DND-41 (cell line): ENCODE data around the gene PPIF.

Source experiments
- ATAC-seq: fragments of 200-7000 bp; cut with Tn5 transposase; 3 replicates; pipeline ENCODE4 v1.9.1; 2021; ENCODE audit warnings: low read depth; ENCODE audit not compliant: insufficient read depth
- DNase-seq: peaks from one replicate; pipeline ENCODE4 v3.0.0-alpha.2; 2020
- H2AFZ ChIP-seq: 2 replicates; pipeline ENCODE4 v1.6.0; 2012; ENCODE audit warnings: low read depth, low read length
- H3K27ac ChIP-seq: 2 replicates; pipeline ENCODE4 v1.5.1; 2012; ENCODE audit warnings: low read length, inconsistent platforms
- H3K27me3 ChIP-seq: fragments of 200-600 bp; sonication (generic); 2 replicates; pipeline ENCODE4 v1.6.0; 2012; ENCODE audit warnings: low read length, mild to moderate bottlenecking, inconsistent platforms; ENCODE audit not compliant: insufficient read depth, poor library complexity
- H3K36me3 ChIP-seq: 2 replicates; pipeline ENCODE4 v1.5.1; 2012; ENCODE audit warnings: low read length, inconsistent platforms; ENCODE audit not compliant: insufficient read depth
- H3K4me1 ChIP-seq: 2 replicates; pipeline ENCODE4 v1.5.1; 2012; ENCODE audit warnings: mild to moderate bottlenecking, low read length; ENCODE audit not compliant: insufficient read depth
- H3K4me2 ChIP-seq: 2 replicates; pipeline ENCODE4 v1.6.0; 2012; ENCODE audit warnings: mild to moderate bottlenecking, moderate library complexity, low read length, inconsistent platforms; ENCODE audit not compliant: insufficient read depth
- H3K4me3 ChIP-seq, 2 experiments: fragments of 200-600 bp in 1 of 2; shearing (Covaris generic) in 1 of 2; 2 replicates each; pipeline ENCODE4 v1.5.1; 2012 to 2016; ENCODE audit warnings: inconsistent platforms in 2 of 2, low read length in 2 of 2, mild to moderate bottlenecking in 2 of 2, low read depth in 1 of 2, moderate library complexity in 1 of 2
- H3K79me2 ChIP-seq: 2 replicates; pipeline ENCODE4 v1.6.0; 2012; ENCODE audit warnings: low read length, inconsistent platforms; ENCODE audit not compliant: insufficient read depth
- H3K9ac ChIP-seq: 2 replicates; pipeline ENCODE4 v1.6.0; 2012; ENCODE audit warnings: low read depth, mild to moderate bottlenecking, inconsistent platforms, low read length, moderate library complexity
- H3K9me3 ChIP-seq: 2 replicates; pipeline ENCODE4 v1.5.1; 2012; ENCODE audit warnings: low read length, moderate library complexity, mild to moderate bottlenecking, inconsistent platforms; ENCODE audit not compliant: insufficient read depth, severe bottlenecking
- H4K20me1 ChIP-seq: 2 replicates; pipeline ENCODE4 v1.6.0; 2012; ENCODE audit warnings: low read length; ENCODE audit not compliant: insufficient read depth
- EZH2 ChIP-seq: IDR thresholded peaks from 3 replicates; pipeline ENCODE4 v1.6.1; 2012; ENCODE audit warnings: borderline replicate concordance, low read depth, mild to moderate bottlenecking, moderate library complexity, low read length, inconsistent platforms; ENCODE audit not compliant: severe bottlenecking
- TF ChIP-seq, protein P1 (sequence below): IDR thresholded peaks from 2 replicates; pipeline ENCODE4 v1.5.1; 2012; ENCODE audit warnings: borderline replicate concordance, low read length, moderate library complexity, mild to moderate bottlenecking; ENCODE audit not compliant: poor library complexity, severe bottlenecking; ENCODE audit errors: extremely low read depth

PPIF gene

DNA sequence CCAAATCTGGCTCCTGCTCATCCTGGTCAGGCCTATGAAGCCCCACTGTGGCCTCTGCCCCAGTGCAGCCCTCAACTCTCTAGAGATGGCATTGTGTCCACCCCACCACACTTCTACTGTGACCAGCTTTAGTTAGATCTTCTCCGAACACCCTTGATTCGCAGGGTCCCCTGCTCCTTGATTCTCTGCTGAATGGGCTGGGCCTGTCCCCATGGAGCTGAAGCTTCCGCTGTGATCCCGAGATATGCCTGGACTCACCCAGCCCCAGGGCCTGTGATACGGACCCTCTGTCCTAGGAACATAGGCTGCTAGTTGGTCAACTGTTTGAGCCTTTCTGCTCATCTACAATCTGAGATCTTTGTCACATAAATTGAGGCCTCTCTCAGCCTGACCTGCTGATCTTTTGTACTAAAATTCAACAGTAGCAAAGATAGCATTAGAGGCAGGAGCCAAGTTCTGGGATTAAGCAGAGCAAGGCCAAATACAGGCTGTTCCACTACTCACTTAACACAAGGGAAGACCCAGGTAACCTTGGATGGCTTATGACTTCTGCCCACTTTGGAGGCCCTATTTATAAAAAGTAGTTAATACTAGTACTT lies 6.5 kb upstream of the PPIF start:
- Histone ChIP-seq H3K4me2 (no peak overlapping the region), H4K20me1 (peaks cover 16% of the 10 kb centered on the region), H2AFZ (no peak overlapping the region), H3K4me1 (no peaks in the 10 kb centered on the region), H3K27ac (no peak overlapping the region), H3K36me3 (no peaks in the 10 kb centered on the region), H3K9me3 (no peaks in the 10 kb centered on the region), H3K79me2 (no peaks in the 10 kb centered on the region), H3K4me3 (no peak overlapping the region), H3K27me3 (no peaks in the 10 kb centered on the region), H3K9ac (no peak overlapping the region)
- no peak for ATAC-seq
- no peak for DNase-seq
- TF ChIP-seq EZH2: no peak
- TF ChIP-seq, protein P1, sequence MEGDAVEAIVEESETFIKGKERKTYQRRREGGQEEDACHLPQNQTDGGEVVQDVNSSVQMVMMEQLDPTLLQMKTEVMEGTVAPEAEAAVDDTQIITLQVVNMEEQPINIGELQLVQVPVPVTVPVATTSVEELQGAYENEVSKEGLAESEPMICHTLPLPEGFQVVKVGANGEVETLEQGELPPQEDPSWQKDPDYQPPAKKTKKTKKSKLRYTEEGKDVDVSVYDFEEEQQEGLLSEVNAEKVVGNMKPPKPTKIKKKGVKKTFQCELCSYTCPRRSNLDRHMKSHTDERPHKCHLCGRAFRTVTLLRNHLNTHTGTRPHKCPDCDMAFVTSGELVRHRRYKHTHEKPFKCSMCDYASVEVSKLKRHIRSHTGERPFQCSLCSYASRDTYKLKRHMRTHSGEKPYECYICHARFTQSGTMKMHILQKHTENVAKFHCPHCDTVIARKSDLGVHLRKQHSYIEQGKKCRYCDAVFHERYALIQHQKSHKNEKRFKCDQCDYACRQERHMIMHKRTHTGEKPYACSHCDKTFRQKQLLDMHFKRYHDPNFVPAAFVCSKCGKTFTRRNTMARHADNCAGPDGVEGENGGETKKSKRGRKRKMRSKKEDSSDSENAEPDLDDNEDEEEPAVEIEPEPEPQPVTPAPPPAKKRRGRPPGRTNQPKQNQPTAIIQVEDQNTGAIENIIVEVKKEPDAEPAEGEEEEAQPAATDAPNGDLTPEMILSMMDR: no peak

DNA sequence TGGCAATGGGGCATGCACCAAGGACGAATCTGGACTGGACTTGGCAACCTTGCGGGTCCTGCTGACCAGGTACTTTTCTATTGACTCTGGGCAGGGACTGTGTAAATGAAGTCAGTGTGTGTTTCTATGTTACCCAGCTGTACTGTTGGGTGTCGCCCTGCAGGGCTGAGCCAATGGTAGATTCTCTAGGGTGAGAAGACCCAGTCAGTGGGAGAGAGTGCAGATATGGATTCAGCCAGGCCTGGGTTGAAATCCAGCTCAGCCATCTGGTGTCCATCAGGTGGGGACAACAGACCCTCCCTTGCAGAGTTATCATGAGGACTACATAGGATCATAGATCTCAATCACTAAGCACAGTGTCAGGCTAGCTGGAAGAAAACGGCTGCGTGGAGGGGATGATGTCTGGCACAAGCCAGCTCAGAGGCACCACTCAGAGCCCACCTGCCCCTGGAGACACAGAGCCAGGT lies 4.9 kb upstream of the PPIF start:
- Histone ChIP-seq H3K27ac (no peak overlapping the region), H3K9ac (no peak overlapping the region), H3K4me3 (no peak overlapping the region), H4K20me1 (peaks cover 20% of the 10 kb centered on the region), H2AFZ (no peak overlapping the region), H3K9me3 (no peaks in the 10 kb centered on the region), H3K4me2 (no peak overlapping the region), H3K36me3 (no peaks in the 10 kb centered on the region), H3K4me1 (peaks cover 7% of the 10 kb centered on the region), H3K27me3 (no peaks in the 10 kb centered on the region), H3K79me2 (peaks cover under 1% of the 10 kb centered on the region; the same call in 1 of the 2 replicates)
- no peak for DNase-seq
- no peak for ATAC-seq
- TF ChIP-seq, protein P1: no peak
- no peak for TF ChIP-seq EZH2

DNA sequence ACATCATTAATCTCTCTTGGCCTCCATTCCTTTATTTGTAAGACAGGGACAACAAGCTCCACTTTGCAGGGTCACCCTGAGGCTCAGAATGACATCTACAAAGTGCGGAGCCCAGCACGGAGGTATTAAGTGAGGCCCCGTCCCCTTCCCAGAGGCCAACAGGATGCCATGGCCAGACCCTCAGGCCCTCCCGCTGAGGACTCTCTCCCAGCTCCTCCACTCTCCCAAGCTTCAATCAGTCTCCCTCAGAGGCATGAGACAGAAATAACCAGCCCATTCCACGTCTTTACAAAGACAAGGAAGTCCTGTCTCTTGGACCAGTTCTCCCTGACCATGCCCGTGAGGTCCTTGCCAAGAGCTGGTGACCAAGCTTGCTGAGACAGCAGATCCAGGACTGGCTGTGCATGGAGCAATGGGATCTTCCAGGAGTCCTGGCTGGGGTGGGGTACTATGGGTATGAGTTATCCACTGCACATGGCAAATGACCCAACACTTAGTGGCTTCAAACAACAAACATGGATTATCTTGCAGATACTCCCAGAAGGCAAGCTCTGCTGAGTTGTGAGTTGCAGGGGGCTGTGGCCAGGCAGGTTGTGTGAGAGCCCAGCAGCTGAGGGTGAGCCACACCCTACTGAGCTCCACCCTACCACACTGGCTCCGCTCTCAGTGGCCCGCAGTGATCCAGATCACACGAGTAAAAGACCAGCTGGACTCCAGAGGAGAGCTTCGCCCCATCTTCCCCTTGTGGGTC lies 4.3 kb upstream of the PPIF start:
- H3K27me3 ChIP-seq: no peaks in the 10 kb centered on the region
- no peak overlapping the region for H3K27ac ChIP-seq
- H3K36me3 ChIP-seq: no peaks in the 10 kb centered on the region
- peaks cover 20% of the 10 kb centered on the region for H4K20me1 ChIP-seq
- ATAC-seq (no peak), DNase-seq (no peak)
- no peak overlapping the region for H3K4me3 ChIP-seq
- H3K9me3 ChIP-seq: no peaks in the 10 kb centered on the region
- H3K4me2 ChIP-seq: no peak overlapping the region
- H3K4me1 ChIP-seq: peaks cover 12% of the 10 kb centered on the region
- no peak overlapping the region for H2AFZ ChIP-seq
- TF ChIP-seq EZH2: no peak
- TF ChIP-seq, protein P1: no peak
- H3K79me2 ChIP-seq: peaks cover 7% of the 10 kb centered on the region
- H3K9ac ChIP-seq: no peak overlapping the region
